K562 (cell line): ENCODE measurements around the gene NSMCE1.

ENCODE experiments used
- CAMTA2 ChIP-seq: fragments of 250-450 bp; sonication (Bioruptor Pico); conservative IDR thresholded peaks from 2 replicates; pipeline ENCODE4 v1.5.1; 2022
- CTCF ChIP-seq, 3 experiments: IDR thresholded peaks in 2 of 3; conservative IDR thresholded peaks in 1 of 3; 2 replicates each; pipeline ENCODE4 v1.5.1; 2011 to 2012; ENCODE audit warnings: low read length in 3 of 3, mild to moderate bottlenecking in 3 of 3, control low read depth in 2 of 3, improper control_type of control experiment in 1 of 3, inconsistent platforms in 1 of 3, low read depth in 1 of 3, mixed read lengths in 1 of 3, moderate library complexity in 1 of 3; ENCODE audit not compliant: insufficient read depth in 2 of 3
- E2F1 ChIP-seq: sonication (generic); formaldehyde crosslinking; IDR thresholded peaks from 2 replicates; pipeline ENCODE4 v1.8.1; 2023; ENCODE audit warnings: mild to moderate bottlenecking, missing genetic modification reagents, moderate library complexity
- EP300 ChIP-seq: IDR thresholded peaks from 2 replicates; pipeline ENCODE4 v1.6.1; 2012; ENCODE audit warnings: low read length, improper control_type of control experiment
- HSF4 ChIP-seq: fragments of 250-450 bp; sonication (Bioruptor Pico); IDR thresholded peaks from 2 replicates; pipeline ENCODE4 v2.1.2; 2022; ENCODE audit warnings: mild to moderate bottlenecking, moderate library complexity, borderline replicate concordance
- L3MBTL2 ChIP-seq: fragments of 450-650 bp; IDR thresholded peaks from 2 replicates; pipeline ENCODE4 v1.6.1; 2016; ENCODE audit warnings: mild to moderate bottlenecking, moderate library complexity
- MAX ChIP-seq: sonication (generic); formaldehyde crosslinking; IDR thresholded peaks from 2 replicates; pipeline ENCODE4 v1.9.0; 2022; ENCODE audit warnings: mild to moderate bottlenecking, missing genetic modification reagents
- PHF8 ChIP-seq: fragments of 200-600 bp; sonication (generic); IDR thresholded peaks from 2 replicates; pipeline ENCODE4 v1.6.1; 2012; ENCODE audit warnings: mixed run types, mild to moderate bottlenecking, inconsistent platforms, low read length, moderate library complexity, borderline replicate concordance
- POLR2A ChIP-seq: fragments of 450-650 bp; conservative IDR thresholded peaks from 2 replicates; pipeline ENCODE4 v1.6.1; 2016
- SMARCB1 ChIP-seq: IDR thresholded peaks from 2 replicates; pipeline ENCODE4 v1.6.1; 2011; ENCODE audit warnings: improper control_type of control experiment, low read depth; ENCODE audit not compliant: insufficient read length
- SRSF9 ChIP-seq: fragments of 200-400 bp; formaldehyde crosslinking; IDR thresholded peaks from 2 replicates; pipeline ENCODE4 v1.6.1; 2017; ENCODE audit warnings: low read depth, low read length, borderline replicate concordance
- ZFP36 ChIP-seq: fragments of 150-350 bp; IDR thresholded peaks from 2 replicates; pipeline ENCODE4 v1.6.1; 2018; ENCODE audit warnings: low read length, low read depth; ENCODE audit not compliant: partially characterized antibody
- ZNF639 ChIP-seq, 2 experiments: fragments of 200-800 bp in 1 of 2; sonication (Bioruptor generic) in 1 of 2; sonication (generic) in 1 of 2; formaldehyde crosslinking in 1 of 2; IDR thresholded peaks in 1 of 2; conservative IDR thresholded peaks in 1 of 2; 2 replicates each; pipeline versions ENCODE4 v1.5.0 to v1.6.1; 2016 to 2020; ENCODE audit warnings: missing compliant biosample characterization in 1 of 2, missing genetic modification characterization in 1 of 2, missing genetic modification reagents in 1 of 2
- ZNF830 ChIP-seq: fragments of 250-450 bp; sonication (Bioruptor Pico); IDR thresholded peaks from 2 replicates; pipeline ENCODE4 v1.5.0; 2021; ENCODE audit warnings: mild to moderate bottlenecking

- no peak for TF ChIP-seq CAMTA2 (CRISPR knock-in tag)
- no peak for TF ChIP-seq L3MBTL2
- no peak for TF ChIP-seq HSF4 (CRISPR knock-in tag)
- TF ChIP-seq ZNF830 (CRISPR knock-in tag): no peak
- no peak for TF ChIP-seq SMARCB1
- TF ChIP-seq ZNF639 (CRISPR knock-in tag; conservative IDR thresholded peaks at IDR 0.05 in 1 of 2, IDR thresholded peaks at IDR 0.05 in 1 of 2): no peak
- TF ChIP-seq E2F1 (CRISPR knock-in tag): no peak
- no peak for TF ChIP-seq EP300
- no peak for TF ChIP-seq SRSF9
- TF ChIP-seq CTCF (IDR thresholded peaks at IDR 0.05 in 2 of 3, conservative IDR thresholded peaks at IDR 0.05 in 1 of 3; ENCODE audit: insufficient read depth in 2 of 3, low read depth in 1 of 3, low read length in 3 of 3): no peak
- no peak for TF ChIP-seq POLR2A
- no peak for TF ChIP-seq PHF8
- TF ChIP-seq MAX (CRISPR knock-in tag): no peak
- no peak for TF ChIP-seq ZFP36
Measured at GRCh38 chr16:27241658-27242057, 26.9 kb downstream of the NSMCE1 start.
